KOPT-K1 (cell line): Measurements from ENCODE around the gene DIP2A.
"Not testable (repeated sequence)": the region's sequence is repeated elsewhere in the genome, so short reads cannot be mapped to it uniquely, and the experiment has no call there.

Source experiments
- H3K27ac ChIP-seq: fragments of 200-600 bp; sonication (generic); 2 replicates; pipeline ENCODE4 v1.5.1; 2016; ENCODE audit warnings: antibody characterized with exemption, mild to moderate bottlenecking, low read depth, low read length; ENCODE audit not compliant: poor library complexity, severe bottlenecking
- H3K36me3 ChIP-seq: fragments of 200-600 bp; sonication (generic); 2 replicates; pipeline ENCODE4 v1.5.1; 2017; ENCODE audit warnings: antibody characterized with exemption, mild to moderate bottlenecking, low read length, moderate library complexity; ENCODE audit not compliant: insufficient read depth
- H3K9me3 ChIP-seq: fragments of 200-600 bp; sonication (generic); 2 replicates; pipeline ENCODE4 v1.5.1; 2017; ENCODE audit warnings: antibody characterized with exemption, low read length, mild to moderate bottlenecking; ENCODE audit not compliant: insufficient read depth, poor library complexity, severe bottlenecking

Gene DIP2A

GRCh38 chr21:46454142-46454541, 4.5 kb upstream of the DIP2A start:
- no peak overlapping the region for H3K27ac ChIP-seq
- H3K9me3 ChIP-seq = peaks cover 11% of the 10 kb centered on the region
- H3K36me3 ChIP-seq = peaks cover 41% of the 10 kb centered on the region; the same call in 1 of the 2 replicates

- H3K27ac ChIP-seq = no peak overlapping the region
- peaks cover 37% of the 10 kb centered on the region; the same call in 1 of the 2 replicates for H3K36me3 ChIP-seq
- H3K9me3 ChIP-seq = peaks cover 5% of the 10 kb centered on the region
Measured at GRCh38 chr21:46454634-46455390, 3.9 kb upstream of the DIP2A start.

- H3K36me3 ChIP-seq = peaks cover 33% of the 10 kb centered on the region; the same call in 1 of the 2 replicates
Measured at GRCh38 chr21:46455575-46456385, 2.9 kb upstream of the DIP2A start.

GRCh38 chr21:46456750-46457149, 1.9 kb upstream of the DIP2A start:
- Histone ChIP-seq H3K36me3 (peaks cover 33% of the 10 kb centered on the region; the same call in 1 of the 2 replicates), H3K27ac (no peak overlapping the region), H3K9me3 (no peaks in the 10 kb centered on the region)

More at GRCh38 chr21:46455575-46456385, 2.9 kb upstream of the DIP2A start:
- no peak overlapping the region for H3K27ac ChIP-seq
- no peaks in the 10 kb centered on the region for H3K9me3 ChIP-seq

- H3K9me3 ChIP-seq = no peaks in the 10 kb centered on the region
Measured at GRCh38 chr21:46457801-46458314, 833 bp upstream of the DIP2A start.

GRCh38 chr21:46459024-46459355, 299 bp downstream of the DIP2A start:
- Histone ChIP-seq H3K27ac (peak overlapping the region; percentile 94), H3K9me3 (no peaks in the 10 kb centered on the region), H3K36me3 (peaks cover 43% of the 10 kb centered on the region)

More at GRCh38 chr21:46457801-46458314, 833 bp upstream of the DIP2A start:
- peak overlapping the region; percentile 94 for H3K27ac ChIP-seq
- H3K36me3 ChIP-seq = peaks cover 36% of the 10 kb centered on the region

GRCh38 chr21:46459356-46460112, 843 bp downstream of the DIP2A start:
- Histone ChIP-seq H3K9me3 (no peaks in the 10 kb centered on the region), H3K27ac (peak overlapping the region; percentile 94), H3K36me3 (peaks cover 43% of the 10 kb centered on the region)

GRCh38 chr21:46461909-46462308, 3.2 kb downstream of the DIP2A start:
- Histone ChIP-seq H3K36me3 (peaks cover 20% of the 10 kb centered on the region), H3K27ac (no peak overlapping the region), H3K9me3 (no peaks in the 10 kb centered on the region)

GRCh38 chr21:46465153-46465552, 6.5 kb downstream of the DIP2A start:
- peaks cover 16% of the 10 kb centered on the region for H3K36me3 ChIP-seq
- not testable (repeated sequence) for H3K9me3 ChIP-seq, H3K27ac ChIP-seq

- peaks cover 16% of the 10 kb centered on the region for H3K36me3 ChIP-seq
- no peak overlapping the region for H3K27ac ChIP-seq
- H3K9me3 ChIP-seq = no peaks in the 10 kb centered on the region
Measured at GRCh38 chr21:46465651-46466050, 7.0 kb downstream of the DIP2A start.

GRCh38 chr21:46468108-46468774, 9.6 kb downstream of the DIP2A start:
- Histone ChIP-seq H3K36me3 (peaks cover 9% of the 10 kb centered on the region), H3K27ac (no peak overlapping the region), H3K9me3 (no peaks in the 10 kb centered on the region)

GRCh38 chr21:46469275-46469674, 10.6 kb downstream of the DIP2A start:
- Histone ChIP-seq H3K27ac (no peak overlapping the region), H3K9me3 (no peaks in the 10 kb centered on the region), H3K36me3 (peaks cover 4% of the 10 kb centered on the region; the same call in 1 of the 2 replicates)

- H3K27ac ChIP-seq = no peak overlapping the region
- no peaks in the 10 kb centered on the region; the same call in none of the 2 replicates for H3K36me3 ChIP-seq
- H3K9me3 ChIP-seq = no peaks in the 10 kb centered on the region
Measured at GRCh38 chr21:46471514-46471913, 12.8 kb downstream of the DIP2A start.

GRCh38 chr21:46472246-46472645, 13.6 kb downstream of the DIP2A start:
- Histone ChIP-seq H3K36me3 (no peaks in the 10 kb centered on the region; the same call in none of the 2 replicates), H3K27ac (no peak overlapping the region)

More at GRCh38 chr21:46472246-46472645, 13.6 kb downstream of the DIP2A start:
- H3K9me3 ChIP-seq = no peaks in the 10 kb centered on the region
